HepG2 (cell line): ENCODE measurements around the gene HBA1. TPM values are rescaled to one million over a fixed set of nuclear protein-coding genes. Genes with fewer than 3 reads are reported as not detected.

Experiments used
- ATAC-seq: fragments of 200-7000 bp; cut with Tn5 transposase; 3 replicates; pipeline ENCODE4 v1.9.1; 2020; ENCODE audit warnings: mild to moderate bottlenecking, moderate library complexity
- BruUV-seq: library from RNA; stranded (reverse); fragments of 400-500 nt; replicated peaks from 2 replicates; lab custom pipeline; 2021; lab: Mats Ljungman, UMichigan
- CTCF ChIA-PET: fragments of 300-600 bp; formaldehyde crosslinking; extraction: SDS; loops from one replicate; lab custom pipeline; 2021; ENCODE audit warnings: low total read pairs, inconsistent platforms, low intra/inter-chr PET ratio; lab: Yijun Ruan, JAX
- POLR2A ChIA-PET: fragments of 350-600 bp; sonication (Branson Sonifier 250); formaldehyde crosslinking; loops from one replicate; lab custom pipeline; 2020; ENCODE audit warnings: antibody characterized with exemption, inconsistent platforms; lab: Yijun Ruan, JAX
- DNase-seq: peaks from one replicate; pipeline ENCODE4 v3.0.0-alpha.2; 2015; ENCODE audit warnings: low spot score
- FAIRE-seq: peaks from 3 replicates; lab custom pipeline; 2011; peaks lifted over from hg19 to GRCh38; lab: Jason Lieb, UNC
- H2AFZ ChIP-seq: one replicate; pipeline ENCODE4 v1.6.1; 2011; ENCODE audit warnings: low read length, inconsistent platforms
- H3K27ac ChIP-seq: fragments of 300-600 bp; 3 replicates; pipeline ENCODE4 v1.8.0; 2011; ENCODE audit warnings: mixed run types, mild to moderate bottlenecking, mixed read lengths, low read length, inconsistent platforms; ENCODE audit not compliant: insufficient read depth; ENCODE audit errors: extremely low read length
- H3K27me3 ChIP-seq, 2 experiments: fragments of 200-600 bp in 1 of 2; 2 replicates in 1 of 2; 3 replicates in 1 of 2; pipeline versions ENCODE4 v1.6.0 to v1.8.0; 2011; ENCODE audit warnings: low read length in 2 of 2, mild to moderate bottlenecking in 2 of 2, moderate library complexity in 2 of 2, inconsistent platforms in 1 of 2; ENCODE audit not compliant: insufficient read depth in 2 of 2, control insufficient read depth in 1 of 2
- H3K36me3 ChIP-seq, 2 experiments: fragments of 200-600 bp in 1 of 2; replicated peaks in 1 of 2; 2 replicates in 1 of 2; 3 replicates in 1 of 2; pipeline versions ENCODE4 v1.5.1 to v1.8.0; 2011; ENCODE audit warnings: low read length in 2 of 2, inconsistent platforms in 1 of 2; ENCODE audit not compliant: insufficient read depth in 2 of 2, control insufficient read depth in 1 of 2
- H3K4me1 ChIP-seq: 2 replicates; pipeline ENCODE4 v1.5.1; 2012; ENCODE audit warnings: low read length, inconsistent platforms; ENCODE audit not compliant: insufficient read depth
- H3K4me2 ChIP-seq: 2 replicates; pipeline ENCODE4 v1.6.0; 2011; ENCODE audit warnings: low read depth, low read length, inconsistent platforms
- H3K4me3 ChIP-seq, 3 experiments: fragments of 200-600 bp in 1 of 3; sonication (generic), shearing (Covaris generic) in 1 of 3; replicated peaks in 1 of 3; 2 replicates each; pipeline ENCODE4 v1.5.1; 2011 to 2016; ENCODE audit warnings: low read length in 3 of 3, inconsistent platforms in 2 of 3, low read depth in 2 of 3, mild to moderate bottlenecking in 2 of 3, control low read depth in 1 of 3, mixed read lengths in 1 of 3; ENCODE audit not compliant: insufficient read depth in 1 of 3
- H3K79me2 ChIP-seq: one replicate; pipeline ENCODE4 v1.6.1; 2011; ENCODE audit warnings: low read length, inconsistent platforms; ENCODE audit not compliant: insufficient read depth
- H3K9ac ChIP-seq: 2 replicates; pipeline ENCODE4 v1.6.0; 2011; ENCODE audit warnings: mild to moderate bottlenecking, low read depth, low read length, inconsistent platforms; ENCODE audit not compliant: insufficient read depth
- H3K9me3 ChIP-seq: 2 replicates; pipeline ENCODE4 v1.5.1; 2012; ENCODE audit warnings: mild to moderate bottlenecking, low read length
- H4K20me1 ChIP-seq: 2 replicates; pipeline ENCODE4 v1.6.0; 2011; ENCODE audit warnings: inconsistent platforms, mild to moderate bottlenecking, low read length, moderate library complexity; ENCODE audit not compliant: insufficient read depth
- ARHGAP35 ChIP-seq: sonication (generic); formaldehyde crosslinking; IDR thresholded peaks from 2 replicates; pipeline ENCODE4 v1.9.0; 2022; ENCODE audit warnings: mild to moderate bottlenecking, inconsistent platforms, moderate library complexity, missing genetic modification reagents, borderline replicate concordance
- GMEB1 ChIP-seq: sonication (generic); formaldehyde crosslinking; IDR thresholded peaks from 2 replicates; pipeline ENCODE4 v1.5.1; 2020; ENCODE audit warnings: missing genetic modification reagents, mild to moderate bottlenecking, borderline replicate concordance
- HES4 ChIP-seq: sonication (generic); formaldehyde crosslinking; IDR thresholded peaks from 2 replicates; pipeline ENCODE4 v1.9.0; 2021; ENCODE audit warnings: mild to moderate bottlenecking, missing genetic modification reagents, borderline replicate concordance
- KMT2A ChIP-seq: sonication (generic); formaldehyde crosslinking; IDR thresholded peaks from 2 replicates; pipeline ENCODE4 v1.4.0; 2020; ENCODE audit warnings: missing genetic modification reagents
- SMAD3 ChIP-seq: sonication (generic); formaldehyde crosslinking; IDR thresholded peaks from 2 replicates; pipeline ENCODE4 v1.4.0; 2020; ENCODE audit warnings: missing genetic modification reagents
- TCF7 ChIP-seq: sonication (generic); IDR thresholded peaks from 2 replicates; pipeline ENCODE4 v1.6.1; 2016; ENCODE audit warnings: antibody characterized with exemption, low read depth
- ZEB1 ChIP-seq: IDR thresholded peaks from 2 replicates; pipeline ENCODE4 v1.6.1; 2012; ENCODE audit warnings: mild to moderate bottlenecking, low read depth, inconsistent platforms; ENCODE audit not compliant: insufficient replicate concordance
- ZFP37 ChIP-seq: sonication (generic); formaldehyde crosslinking; IDR thresholded peaks from 2 replicates; pipeline ENCODE4 v1.4.0; 2020; ENCODE audit warnings: missing genetic modification reagents, borderline replicate concordance
- ZFX ChIP-seq: sonication (generic); formaldehyde crosslinking; IDR thresholded peaks from 2 replicates; pipeline ENCODE4 v1.4.0; 2020; ENCODE audit warnings: mild to moderate bottlenecking, low read depth, missing genetic modification reagents, moderate library complexity
- ZIK1 ChIP-seq: sonication (generic); formaldehyde crosslinking; IDR thresholded peaks from 2 replicates; pipeline ENCODE4 v1.5.0; 2020; ENCODE audit warnings: mild to moderate bottlenecking, low read depth, missing genetic modification reagents, borderline replicate concordance
- ZKSCAN5 ChIP-seq: sonication (generic); formaldehyde crosslinking; IDR thresholded peaks from 2 replicates; pipeline ENCODE4 v1.5.1; 2020; ENCODE audit warnings: mild to moderate bottlenecking, missing genetic modification reagents
- ZNF607 ChIP-seq: sonication (generic); formaldehyde crosslinking; IDR thresholded peaks from 2 replicates; pipeline ENCODE4 v1.5.1; 2020; ENCODE audit warnings: missing genetic modification reagents, mild to moderate bottlenecking, borderline replicate concordance
- WGBS: methylation state at CpG from one replicate; pipeline ENCODE4 v1.1.6; 2017; ENCODE audit warnings: low lambda C conversion rate; 5-methylcytosine and 5-hydroxymethylcytosine counted together
- in situ Hi-C: cut with HindIII; loops from 2 replicates; pipeline ENCODE4 v1.10.0; 2017; ENCODE audit warnings: low pct_unique_long_range_greater_than_20kb; ENCODE audit not compliant: extremely low pct_ligation_motif_present
- intact Hi-C: fragments of 100-400 bp; cut with micrococcal nuclease; formaldehyde crosslinking; loops from one replicate; pipeline ENCODE4 v1.10.0; 2022; ENCODE audit not compliant: unreplicated experiment
- polyA plus RNA-seq, 8 experiments: library from polyadenylated mRNA; depleted of rRNA in 3 of 8; stranded (reverse) in 7 of 8; unstranded in 1 of 8; fragments of >200 nt; fragmentation: Illumina TruSeq in 4 of 8; extraction: Trizol in 4 of 8; gene quantifications; 2 replicates each; pipeline versions ENCODE4 v1.2.1 to v1.2.3, GENCODE V29; 2011 to 2016; ENCODE audit warnings: low read depth in 4 of 8, missing spikeins in 1 of 8, mixed read lengths in 1 of 8; ENCODE audit not compliant: insufficient read depth in 1 of 8
- total RNA-seq, 5 experiments: library from RNA; depleted of rRNA; stranded (reverse); fragments of >200 nt; fragmentation: Illumina TruSeq; extraction: Trizol; gene quantifications; 2 replicates each; pipeline ENCODE4 v1.2.3, GENCODE V29; 2016; ENCODE audit warnings: low read depth in 1 of 5

Gene HBA1
- total and polyA plus RNA-seq, 2 of the 13 experiments (the other 11 are each of a cell fraction or from before 2014, with no cell fraction given), result 0.59 TPM; not detected in 1

GRCh38 chr16:146646-147045 is 29.8 kb upstream of the HBA1 start:
- DNase-seq, result no peak
- Histone ChIP-seq H4K20me1 (no peaks in the 10 kb centered on the region), H3K27ac (no peak overlapping the region), H3K79me2 (no peaks in the 10 kb centered on the region), H2AFZ (no peak overlapping the region), H3K27me3 (peaks cover 0 to 32% of the 10 kb centered on the region in 2 experiments; a peak in 4 of 5 replicates), H3K4me1 (peaks cover 29% of the 10 kb centered on the region), H3K9ac (no peak overlapping the region), H3K36me3 (no peaks in the 10 kb centered on the region), H3K4me2 (no peak overlapping the region), H3K4me3 (no peak overlapping the region), H3K9me3 (no peaks in the 10 kb centered on the region)
- TF ChIP-seq HES4 (CRISPR knock-in tag) (no peak), ZFX (CRISPR knock-in tag) (no peak), ARHGAP35 (no peak), ZEB1 (no peak), KMT2A (CRISPR knock-in tag) (no peak), SMAD3 (CRISPR knock-in tag) (no peak)
- WGBS, result 40% methylated on average over 2 of the region's 2 CpGs
- ChIA-PET CTCF (no interaction called here), POLR2A (no interaction called here)
- no TSS peak for BruUV-seq
- no peak for ATAC-seq
- no peak for FAIRE-seq
- in situ Hi-C loops (no loop called here), intact Hi-C loops (no loop called here)

GRCh38 chr16:149024-149660 is 27.3 kb upstream of the HBA1 start:
- Histone ChIP-seq H3K27ac (no peak overlapping the region), H3K36me3 (no peaks in the 10 kb centered on the region), H3K4me3 (no peak overlapping the region), H3K27me3 (peaks cover 2 to 32% of the 10 kb centered on the region in 2 experiments; a peak in 4 of 5 replicates), H3K4me2 (no peak overlapping the region), H2AFZ (no peak overlapping the region), H4K20me1 (no peaks in the 10 kb centered on the region), H3K9ac (no peak overlapping the region), H3K79me2 (no peaks in the 10 kb centered on the region), H3K4me1 (peaks cover 5% of the 10 kb centered on the region; the same call in 1 of the 2 replicates), H3K9me3 (no peaks in the 10 kb centered on the region)
- FAIRE-seq (no peak), DNase-seq (no peak), ATAC-seq (no peak)
- intact Hi-C loops, result no loop called here
- ChIA-PET POLR2A (no interaction called here), CTCF (no interaction called here)
- in situ Hi-C loops, result no loop called here
- WGBS, result 10% methylated on average over 8 of the region's 9 CpGs
- TF ChIP-seq ZFP37 (CRISPR knock-in tag) (no peak), TCF7 (no peak), ZKSCAN5 (CRISPR knock-in tag) (no peak), KMT2A (CRISPR knock-in tag) (no peak), ZNF607 (CRISPR knock-in tag) (no peak), ZIK1 (CRISPR knock-in tag) (no peak), GMEB1 (no peak)
- BruUV-seq, result no TSS peak
